Putamen (tissue), 1 donor: Measurements from ENCODE around the gene INO80E.
"Not testable (repeated sequence)": the region's sequence is repeated elsewhere in the genome, so short reads cannot be mapped to it uniquely, and the experiment has no call there.

Experiments used
- DNase-seq: peaks from one replicate; pipeline ENCODE4 v3.0.0-alpha.2; 2016; ENCODE audit warnings: low spot score

INO80E gene

DNA sequence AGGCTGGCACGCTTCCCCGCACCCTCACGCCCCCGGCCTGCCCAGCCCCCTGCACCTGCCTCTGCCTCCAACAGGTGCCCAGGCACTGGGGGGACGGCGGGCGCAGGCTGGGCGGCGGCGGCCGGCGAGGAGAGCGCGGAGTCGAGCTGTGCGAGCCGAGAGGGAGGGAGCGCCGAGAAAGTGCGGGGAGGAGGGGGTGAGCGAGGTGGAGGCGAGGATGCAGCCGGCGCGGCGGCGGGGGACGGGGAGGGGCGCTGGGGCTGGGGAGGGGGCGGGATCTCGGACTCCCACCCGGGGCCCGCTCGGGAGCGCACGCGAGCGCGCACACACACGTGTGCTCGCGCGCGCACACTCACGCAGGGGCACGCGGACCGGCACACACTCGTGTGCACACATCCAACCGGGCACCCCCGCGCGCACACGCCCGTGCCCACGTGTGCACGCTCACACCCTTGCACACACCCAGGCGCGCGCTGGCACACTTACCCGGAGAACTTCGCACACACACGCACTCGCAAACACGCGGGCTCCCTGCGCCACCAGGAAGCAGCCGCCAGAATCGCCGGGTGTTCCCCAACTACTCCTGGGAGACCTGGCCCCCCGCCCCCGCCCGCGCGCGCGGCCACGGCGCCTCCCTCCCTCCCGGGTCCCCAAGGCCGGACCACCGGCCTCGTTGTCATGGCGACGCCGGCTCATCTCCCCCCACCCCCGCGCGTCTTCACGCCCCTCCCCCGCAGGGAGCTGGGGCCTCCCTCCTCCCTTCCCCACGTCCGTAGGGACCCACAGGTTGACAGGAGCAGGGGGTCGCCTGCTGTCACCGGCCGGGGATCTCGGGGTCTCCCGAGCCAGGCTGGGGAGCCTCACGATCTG lies 15.0 kb downstream of the INO80E start, which contains the start of gene DOC2A:
DOC2A (minus strand) TSS at position 184 of the 870 bp plus-strand sequence. CDS start 805 bp downstream, outside the sequence.
- DNase-seq = no peak

DNA sequence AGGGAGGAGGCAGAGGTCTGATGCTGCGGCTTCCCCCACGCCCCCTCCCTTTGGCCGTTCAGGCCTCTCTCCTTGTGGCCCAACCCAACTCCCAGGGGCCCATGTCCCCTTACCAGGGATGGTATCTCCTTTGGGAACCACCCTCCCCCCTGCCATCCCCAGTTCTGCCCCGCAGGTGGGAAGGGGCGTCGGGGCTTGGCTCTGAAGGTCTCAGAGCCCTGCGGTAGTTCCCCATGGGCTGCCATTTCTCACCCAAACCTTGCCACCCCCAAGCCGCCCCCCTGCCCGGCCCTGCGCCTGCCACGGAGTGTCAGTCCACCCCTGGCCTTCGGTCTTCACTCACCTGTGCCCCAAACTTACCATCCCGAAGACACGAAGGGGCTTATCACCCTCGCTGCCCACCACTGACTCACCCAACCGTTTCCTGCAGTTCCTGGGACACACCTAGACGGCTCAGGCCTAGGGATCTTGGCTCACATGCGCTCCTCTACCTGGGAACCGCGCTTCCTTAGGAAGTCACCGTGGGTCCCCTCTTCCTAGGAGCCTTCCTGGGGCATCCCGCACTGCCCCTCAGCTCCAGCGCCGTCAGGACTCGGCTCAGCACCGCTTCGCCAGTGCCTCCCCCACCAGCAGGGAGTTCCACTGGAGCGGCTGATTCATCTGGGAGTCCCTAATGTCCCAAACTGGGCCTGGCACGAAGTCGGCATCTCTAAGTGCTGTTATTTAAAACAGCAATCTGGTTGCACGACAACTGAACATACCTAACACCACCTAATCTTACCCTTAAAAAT lies 15.9 kb downstream of the INO80E start:
- no peak for DNase-seq

DNA sequence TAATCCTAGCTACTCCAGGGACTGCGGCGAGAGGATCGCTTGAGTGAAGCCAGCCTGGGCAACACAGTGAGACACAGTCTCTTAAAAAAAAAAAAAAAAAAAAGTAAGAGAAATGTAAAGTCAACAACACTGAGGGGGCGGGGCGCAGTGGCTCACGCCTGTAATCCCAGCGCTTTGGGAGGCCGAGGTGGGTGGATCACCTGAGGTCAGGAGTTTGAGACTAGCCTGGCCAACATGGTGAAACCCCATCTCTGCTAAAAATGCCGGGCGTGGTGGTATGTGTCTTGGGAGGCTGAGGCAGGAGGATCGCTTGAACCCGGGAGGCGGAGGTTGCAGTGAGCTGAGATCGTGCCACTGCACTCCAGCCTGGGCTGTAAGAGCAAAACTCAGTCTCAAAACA lies 16.6 kb downstream of the INO80E start:
- not testable (repeated sequence) for DNase-seq

DNA sequence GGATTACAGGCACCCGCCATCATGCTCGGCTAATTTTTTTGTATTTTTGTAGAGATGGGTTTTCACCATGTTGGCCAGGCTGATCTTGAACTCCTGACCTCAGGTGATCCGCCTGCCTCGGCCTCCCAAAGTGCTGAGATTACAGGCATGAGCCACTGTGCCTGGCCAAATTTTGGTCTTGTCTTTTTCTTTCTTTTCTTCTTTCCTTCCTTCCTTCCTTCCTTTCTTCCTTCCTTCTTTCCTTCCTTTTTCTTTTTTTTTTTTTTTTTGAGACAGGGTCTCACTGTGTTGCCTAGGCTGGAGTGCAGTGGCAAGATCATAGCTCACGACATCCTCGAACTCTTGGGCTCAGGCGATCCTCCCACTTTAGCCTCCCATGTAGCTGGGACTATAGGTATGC lies 19.4 kb downstream of the INO80E start:
- not testable (repeated sequence) for DNase-seq

DNA sequence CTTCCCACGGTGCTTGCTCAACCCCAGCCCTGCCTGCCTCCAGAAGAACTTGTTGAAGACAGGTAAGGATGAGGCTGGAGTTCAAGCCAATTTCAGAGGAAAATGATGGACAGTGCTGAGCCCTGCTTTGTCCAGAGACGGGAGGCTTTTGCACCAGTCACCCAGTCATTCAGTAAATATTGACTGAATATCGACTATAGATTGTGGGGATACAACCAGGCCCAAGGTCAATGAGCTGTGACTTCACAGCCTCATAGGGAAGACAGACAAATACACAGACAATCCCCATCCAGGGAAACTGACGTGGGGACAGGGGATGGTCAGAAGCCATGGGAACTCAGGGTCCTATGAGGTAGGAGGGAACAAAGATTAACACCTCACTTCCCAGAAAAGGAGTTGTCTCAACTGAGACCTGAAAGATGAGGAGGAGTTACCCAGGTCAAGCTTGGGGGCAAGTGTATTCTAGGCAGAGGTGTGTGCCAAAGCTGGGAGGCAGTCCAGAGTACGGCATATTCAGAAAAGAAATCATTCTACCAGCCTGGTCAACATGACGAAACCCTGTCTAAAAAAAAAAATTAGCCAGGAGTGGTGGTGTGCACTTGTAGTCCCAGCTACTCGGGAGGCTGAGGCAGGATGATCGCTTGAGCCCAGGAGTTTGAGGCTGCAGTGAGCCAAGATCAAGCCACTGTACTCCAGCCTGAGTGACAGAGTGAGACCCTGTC lies 20.7 kb downstream of the INO80E start:
- no peak for DNase-seq

DNA sequence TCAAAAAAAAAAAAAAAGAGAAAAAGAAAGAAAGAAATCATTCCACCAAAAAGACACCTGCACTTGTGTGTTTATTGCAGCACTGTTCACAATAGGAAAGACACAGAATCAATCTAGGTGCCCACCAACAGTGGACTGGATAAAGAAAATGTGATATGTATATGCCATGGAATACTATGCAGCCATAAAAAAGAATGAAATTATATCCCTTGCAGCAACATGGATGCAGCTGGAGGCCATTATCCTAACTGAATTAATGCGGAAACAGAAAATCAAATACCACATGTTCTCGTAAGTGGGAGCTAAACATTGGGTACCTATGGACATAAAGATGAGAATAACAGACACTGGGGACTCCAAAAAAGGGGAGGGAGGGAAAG lies 21.2 kb downstream of the INO80E start:
- DNase-seq = no peak

DNA sequence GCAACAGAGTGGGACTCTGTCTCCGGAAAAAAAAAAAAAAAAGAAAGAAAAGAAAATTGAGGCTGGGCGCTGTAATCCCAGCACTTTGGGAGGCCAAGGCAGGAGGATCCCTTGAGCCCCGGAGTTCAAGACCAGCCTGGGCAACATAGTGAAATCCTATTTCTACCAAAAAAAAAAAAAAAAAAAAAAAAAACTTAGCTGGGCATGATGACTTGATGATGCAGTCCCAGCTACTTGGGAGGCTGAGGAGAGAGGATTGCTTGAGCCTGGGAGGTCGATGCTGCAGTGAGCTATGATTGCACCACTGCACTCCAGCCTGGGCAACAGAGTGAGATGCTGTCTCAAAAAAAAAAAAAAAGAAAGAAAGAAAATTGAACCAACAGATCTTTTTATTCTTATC lies 21.9 kb downstream of the INO80E start:
- DNase-seq = not testable (repeated sequence)

DNA sequence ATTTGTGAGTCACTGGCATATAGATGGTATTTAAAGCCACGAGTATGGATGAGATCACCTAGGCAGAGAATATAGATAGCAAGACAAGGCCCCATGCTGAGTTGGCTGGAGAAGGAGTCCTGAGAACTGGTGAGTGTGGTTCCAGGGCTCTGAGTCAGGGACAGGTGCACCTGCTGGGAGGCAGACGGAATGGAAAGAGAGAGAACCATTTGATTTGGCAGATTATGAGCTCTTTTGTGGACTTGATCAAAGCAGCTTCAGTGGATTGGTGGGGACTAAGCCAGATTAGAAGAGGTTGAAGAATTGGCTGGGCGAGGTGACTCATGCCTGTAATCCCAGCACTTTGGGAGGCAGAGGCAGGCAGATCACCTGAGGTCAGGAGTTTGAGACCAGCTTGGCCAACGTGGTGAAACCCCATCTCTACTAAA lies 22.7 kb downstream of the INO80E start:
- DNase-seq = no peak

DNA sequence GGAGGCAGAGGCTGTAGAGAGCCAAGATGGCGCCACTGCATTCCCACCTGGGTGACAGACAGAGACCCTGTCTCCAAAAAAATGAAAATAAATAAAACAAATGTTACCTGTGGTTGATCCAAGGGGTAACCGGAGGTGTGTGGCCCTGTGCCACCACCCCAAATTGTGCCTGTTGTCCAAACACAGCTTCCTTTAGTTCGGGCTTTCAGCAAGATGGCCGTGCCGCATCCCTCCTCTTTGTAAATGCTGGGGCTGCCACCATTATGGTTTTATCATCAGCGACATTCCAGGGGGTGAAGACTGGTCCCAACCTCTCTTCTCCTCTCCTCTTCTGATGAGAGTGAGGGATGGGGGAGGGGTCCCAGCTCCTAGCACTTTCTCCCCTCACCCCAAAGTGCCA lies 26.8 kb downstream of the INO80E start, which contains the start of gene C16orf92:
C16orf92 (plus strand) TSS at position 312 of the 400 bp plus-strand sequence. CDS start 143 bp downstream, outside the sequence.
- no peak for DNase-seq

DNA sequence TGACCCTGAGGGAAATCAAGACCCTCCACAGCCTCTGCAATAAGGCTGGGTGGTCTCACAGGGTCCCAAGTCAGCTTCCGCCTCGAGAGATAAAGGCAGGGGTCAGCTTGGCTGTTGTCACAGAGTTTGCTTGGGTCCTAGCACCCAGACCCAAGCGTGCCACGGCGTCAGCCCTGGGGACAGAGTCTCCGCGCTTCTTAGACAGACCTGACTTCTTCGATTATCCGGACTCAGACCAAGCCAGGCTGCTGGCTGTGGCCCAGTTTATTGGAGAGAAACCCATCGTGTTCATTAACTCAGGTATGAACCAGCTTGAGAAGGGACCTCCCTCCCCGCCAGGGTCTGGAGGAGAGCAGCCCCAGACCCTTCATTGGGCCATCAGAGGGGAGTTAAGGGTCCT lies 27.5 kb downstream of the INO80E start:
- DNase-seq = no peak

DNA sequence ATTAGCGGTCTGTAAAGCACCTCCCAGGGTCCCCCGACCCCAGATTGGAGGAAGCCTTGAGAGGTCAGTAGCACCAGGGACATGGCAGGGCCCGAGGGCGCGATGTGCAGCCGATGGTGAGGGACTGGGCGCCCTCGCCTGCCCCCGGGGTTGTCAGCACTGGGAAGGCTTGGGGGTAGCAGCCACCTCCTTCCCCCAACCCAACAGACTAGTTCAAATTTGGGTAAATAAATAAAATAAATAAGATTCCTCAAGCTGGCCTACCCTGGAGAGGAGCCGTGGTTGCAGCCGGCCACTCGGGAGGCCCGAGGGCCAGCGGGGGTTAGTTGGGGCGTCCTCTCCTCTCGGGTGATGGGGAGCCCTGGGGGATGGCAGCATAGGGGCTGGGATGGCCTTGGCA lies 28.4 kb downstream of the INO80E start:
- no peak for DNase-seq

DNA sequence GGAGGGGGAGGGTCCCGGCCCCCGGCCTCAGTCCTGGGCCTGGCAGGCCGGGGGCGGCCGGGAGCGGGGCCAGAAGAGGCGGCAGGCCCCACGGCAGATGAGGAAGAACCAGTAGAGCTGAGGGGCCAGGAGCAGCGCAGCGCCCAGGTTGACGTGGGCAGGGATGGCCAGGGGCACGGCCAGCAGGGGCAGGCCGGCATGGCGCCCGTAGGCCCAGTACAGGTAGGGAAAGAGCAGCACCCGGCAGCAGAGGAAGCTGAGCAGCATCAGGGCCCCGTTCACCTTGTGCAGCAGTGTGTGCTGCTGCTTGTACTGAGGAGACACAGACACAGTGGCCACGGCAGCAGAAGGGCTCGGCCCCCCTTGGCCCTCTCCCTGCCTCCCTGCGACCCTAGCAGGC lies 29.1 kb downstream of the INO80E start:
- no peak for DNase-seq

DNA sequence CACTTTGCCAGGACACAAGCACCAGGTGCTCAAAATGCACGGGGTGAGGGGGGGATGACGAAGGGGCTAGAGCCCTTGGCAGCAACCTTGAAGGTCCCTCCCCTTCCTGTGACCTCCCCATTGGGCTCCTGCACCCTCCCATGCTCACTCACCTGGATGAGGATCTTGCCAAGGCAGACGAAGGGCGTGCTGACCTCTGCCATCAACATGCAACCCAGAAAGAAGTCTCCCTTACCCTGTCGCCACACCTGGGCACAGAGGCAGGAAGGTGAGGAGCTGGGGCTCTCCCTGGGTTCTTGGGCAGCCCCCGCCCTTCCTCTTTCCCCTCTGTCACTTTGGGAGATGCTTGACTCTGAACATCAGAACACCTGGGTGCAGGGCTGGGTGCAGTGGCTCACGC lies 29.5 kb downstream of the INO80E start:
- DNase-seq = no peak

DNA sequence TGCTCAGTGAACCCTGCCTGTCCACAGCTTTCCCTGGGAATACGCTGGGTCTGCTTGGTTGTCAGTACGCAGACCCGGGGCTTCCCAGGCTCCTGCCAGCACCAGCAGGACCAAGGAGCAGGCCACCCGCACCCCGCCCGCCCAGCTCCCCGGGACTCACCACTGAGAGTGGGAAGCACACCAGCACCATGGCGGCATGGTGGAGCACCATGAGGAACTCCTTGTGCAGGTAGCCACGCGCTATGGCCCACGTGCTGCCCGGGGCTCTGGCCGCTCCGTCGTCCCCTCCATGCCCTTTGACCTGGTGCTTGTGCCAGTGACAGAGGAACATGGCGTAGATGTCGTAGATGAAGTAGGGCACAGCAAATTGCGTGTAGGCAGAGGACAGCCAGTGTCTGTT lies 30.4 kb downstream of the INO80E start:
- DNase-seq = no peak

DNA sequence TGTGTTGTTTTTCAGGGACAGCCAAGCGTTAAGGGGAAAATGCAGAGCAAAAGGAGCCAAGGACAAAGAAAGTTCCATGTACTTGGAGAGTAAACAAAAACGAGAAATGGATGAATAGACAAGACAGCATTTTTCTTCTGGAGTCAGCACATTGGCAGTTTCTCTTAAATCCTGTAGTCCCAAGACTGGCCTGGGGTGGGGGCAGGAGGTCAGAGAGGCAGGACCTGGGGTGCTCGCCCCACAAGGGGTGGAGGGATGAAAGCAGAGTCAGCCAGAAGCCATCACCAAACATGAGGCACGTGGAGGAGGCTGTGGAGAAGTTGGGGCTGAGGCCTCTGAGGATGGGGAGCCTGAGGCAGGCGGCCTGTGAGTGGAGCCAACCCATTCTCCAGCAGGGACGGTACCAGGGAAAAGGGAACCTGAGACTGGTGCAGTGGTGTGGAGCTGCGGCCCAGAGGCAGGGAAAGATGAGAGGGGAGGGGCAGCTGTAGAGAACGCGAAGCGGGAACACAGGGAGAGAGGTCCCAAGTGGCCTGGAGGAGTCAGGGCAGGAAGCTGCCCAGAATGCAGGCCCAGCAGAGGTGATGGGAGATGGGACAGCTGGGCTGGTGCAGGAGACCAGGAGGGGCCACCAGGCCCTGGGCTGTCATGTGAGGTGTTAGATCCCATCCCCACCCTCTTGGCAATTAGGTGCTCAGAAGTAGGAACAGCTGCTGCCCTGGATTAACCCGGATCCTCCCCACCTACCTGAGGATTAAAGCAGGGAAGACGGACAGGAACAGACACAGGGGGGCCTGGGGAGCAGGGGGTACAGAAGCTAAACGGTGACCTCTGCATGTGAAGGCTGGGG lies 31.8 kb downstream of the INO80E start:
- DNase-seq = no peak

DNA sequence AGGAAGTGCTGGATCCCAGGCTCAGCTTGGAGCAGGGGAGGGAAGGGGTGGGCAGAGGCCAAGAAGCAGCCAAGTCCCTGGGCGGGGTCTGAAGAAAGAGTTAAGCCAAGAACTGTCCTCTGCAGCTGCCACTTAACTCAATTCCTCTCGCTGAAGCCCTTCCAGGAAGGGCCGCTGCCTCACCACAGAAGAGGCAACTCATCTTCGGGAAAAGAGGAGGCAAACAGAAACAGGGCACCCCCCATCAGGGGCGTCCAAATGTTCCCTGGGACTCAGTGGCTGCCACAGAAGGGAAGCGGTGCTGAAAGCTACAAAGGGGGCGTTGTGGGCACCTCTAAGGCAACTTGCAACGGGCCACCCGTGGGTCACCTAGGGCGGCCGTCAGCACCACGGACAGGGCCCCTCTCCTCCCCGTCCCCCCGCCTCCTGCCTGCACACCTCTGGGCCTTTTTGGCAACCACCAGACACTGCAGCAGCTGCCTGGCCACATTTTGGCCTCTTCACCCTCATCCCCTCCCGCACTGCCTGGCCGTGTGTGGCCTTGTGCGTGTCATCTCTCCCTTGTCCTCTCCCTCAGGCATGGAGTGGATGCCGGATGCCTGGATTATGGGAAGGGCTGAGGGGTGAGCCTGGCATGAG lies 32.5 kb downstream of the INO80E start:
- no peak for DNase-seq

DNA sequence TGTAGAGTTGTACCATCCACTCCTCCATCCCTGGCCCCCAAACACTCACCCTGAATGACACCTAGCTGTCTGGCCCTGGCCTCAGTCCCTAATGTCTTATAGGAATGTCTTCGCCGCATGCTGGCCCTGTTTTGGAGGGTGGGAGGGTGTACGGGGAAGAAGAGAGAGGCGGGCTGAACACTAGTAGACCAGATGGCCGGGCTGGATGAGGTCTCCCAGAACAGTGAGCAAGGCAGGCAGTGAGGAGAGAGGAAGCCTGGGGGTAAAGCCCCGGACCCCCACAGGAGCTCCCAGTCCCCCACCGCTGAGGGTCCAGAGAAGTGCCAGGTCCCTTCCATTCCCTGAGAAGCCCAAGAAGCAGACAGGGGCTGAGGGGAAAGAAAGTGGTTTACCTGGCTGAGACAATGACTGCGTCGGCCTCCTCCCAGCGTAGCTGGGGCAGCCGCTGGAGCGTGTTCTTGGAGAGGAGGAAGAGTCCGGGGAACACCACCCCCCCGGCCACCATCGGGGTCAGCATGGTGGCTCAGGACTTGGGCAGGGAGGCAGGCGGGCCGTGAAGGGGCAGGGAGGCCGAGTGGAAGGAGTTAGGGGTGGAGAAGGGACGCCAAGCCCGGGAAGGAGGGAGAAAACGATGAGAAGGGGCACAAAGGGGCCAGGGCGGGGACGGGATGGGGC lies 34.1 kb downstream of the INO80E start:
- DNase-seq = no peak

DNA sequence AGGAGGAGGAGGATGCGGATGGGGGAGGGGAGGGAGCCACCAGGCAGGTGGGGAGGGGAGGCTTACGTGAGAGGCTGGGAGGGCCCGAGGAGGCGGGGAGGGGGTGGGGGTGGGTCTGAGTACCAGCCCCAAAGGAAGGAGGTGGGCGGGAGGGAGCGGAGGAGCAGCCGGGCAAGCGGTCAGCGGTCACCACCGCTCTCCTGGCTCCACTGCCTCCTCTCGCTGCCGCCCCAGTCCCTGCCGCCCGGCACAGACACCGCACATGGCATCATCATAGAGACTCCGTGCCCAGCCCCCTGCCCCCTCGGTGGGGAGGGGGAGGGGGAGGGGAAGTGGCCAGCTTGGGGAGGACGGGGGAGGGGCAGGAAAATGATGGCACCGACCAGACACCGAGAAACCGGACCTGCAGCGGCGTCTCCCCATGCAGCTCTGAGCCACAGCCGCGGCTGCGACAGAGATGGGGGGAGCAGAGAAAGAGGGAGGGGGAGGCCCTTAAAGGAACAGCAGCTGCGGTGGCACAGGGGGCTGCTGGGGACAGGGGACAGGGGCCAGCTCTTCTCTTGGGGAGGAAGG lies 34.9 kb downstream of the INO80E start, which contains the start of gene TLCD3B:
TLCD3B (minus strand) TSS at position 431 of the 573 bp plus-strand sequence. CDS start 744 bp downstream, outside the sequence.
- no peak for DNase-seq

DNA sequence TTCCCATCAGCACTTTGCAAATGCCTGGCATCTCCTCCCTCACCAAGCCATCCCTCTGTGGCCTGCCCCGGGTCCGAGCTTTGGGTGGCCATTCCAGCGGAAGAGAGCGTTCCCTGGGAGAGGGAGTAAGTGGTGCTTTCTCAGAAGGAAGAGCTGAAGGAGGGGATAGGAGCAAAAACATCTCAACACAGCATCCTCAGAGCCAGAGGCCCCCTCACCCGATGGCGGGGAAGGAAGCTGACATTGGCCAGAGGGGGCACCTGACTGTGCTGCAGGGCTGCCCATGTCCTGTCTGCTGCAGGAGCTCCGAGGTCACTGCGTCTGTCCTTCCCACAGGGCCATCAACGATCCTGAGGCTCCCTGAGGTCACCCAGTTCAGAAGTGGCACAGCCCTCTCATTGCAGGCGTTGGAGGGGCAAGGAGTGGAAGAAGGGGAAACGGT lies 35.5 kb downstream of the INO80E start:
- no peak for DNase-seq
